HK-2 (cell line): ENCODE results near the gene C14orf93.
A peak's percentile ranks its signal among the peaks of the same experiment; 100 is the strongest.

ENCODE experiments used
- DNase-seq: peaks from one replicate; pipeline ENCODE4 v3.0.0-alpha.2; 2018; ENCODE audit not compliant: unreplicated experiment

C14orf93 gene

GRCh38 chr14:22994762-22995275 lies 15.1 kb downstream of the C14orf93 start:
- peak; percentile 18 for DNase-seq

DNA sequence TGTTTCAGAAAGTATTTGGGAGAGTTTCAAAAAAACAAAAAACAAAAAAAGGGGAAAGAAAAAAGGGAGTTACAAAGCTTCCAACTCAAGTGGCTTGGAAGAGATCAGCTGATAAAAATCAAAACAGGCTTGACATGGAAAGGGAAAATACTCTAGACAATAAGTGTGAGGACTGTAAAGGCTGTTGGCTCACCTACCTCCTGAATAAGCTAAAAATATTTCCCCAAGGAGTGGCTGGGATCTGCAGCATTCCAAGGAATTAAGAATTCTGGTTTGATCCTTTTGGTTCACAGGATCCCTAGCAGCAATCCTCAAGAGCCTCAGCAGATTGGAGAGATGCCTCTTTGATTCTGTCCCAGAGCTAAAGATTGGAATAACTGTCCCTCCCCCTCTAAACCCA lies 16.4 kb downstream of the C14orf93 start:
- no peak for DNase-seq

DNA sequence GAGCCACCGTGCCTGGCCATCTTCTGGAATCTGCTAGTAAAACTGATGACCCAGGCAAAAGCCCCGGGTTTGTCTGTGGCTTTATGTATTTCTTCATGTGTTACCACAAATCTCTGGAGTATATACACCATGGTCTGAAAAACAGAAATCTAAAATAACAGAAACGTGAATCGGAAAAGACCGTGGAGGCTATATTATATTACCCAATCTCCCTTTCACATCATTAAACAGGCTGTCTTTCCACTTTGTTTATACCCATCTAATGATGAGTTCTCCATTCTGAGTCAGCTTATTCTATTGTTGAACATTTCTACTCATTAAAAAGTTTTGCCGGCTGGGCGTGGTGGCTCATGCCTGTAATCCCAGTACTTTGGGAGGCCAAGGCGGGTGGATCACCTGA lies 18.1 kb downstream of the C14orf93 start:
- no peak for DNase-seq

GRCh38 chr14:22987291-22987690 lies 22.7 kb downstream of the C14orf93 start:
- DNase-seq = no peak

DNA sequence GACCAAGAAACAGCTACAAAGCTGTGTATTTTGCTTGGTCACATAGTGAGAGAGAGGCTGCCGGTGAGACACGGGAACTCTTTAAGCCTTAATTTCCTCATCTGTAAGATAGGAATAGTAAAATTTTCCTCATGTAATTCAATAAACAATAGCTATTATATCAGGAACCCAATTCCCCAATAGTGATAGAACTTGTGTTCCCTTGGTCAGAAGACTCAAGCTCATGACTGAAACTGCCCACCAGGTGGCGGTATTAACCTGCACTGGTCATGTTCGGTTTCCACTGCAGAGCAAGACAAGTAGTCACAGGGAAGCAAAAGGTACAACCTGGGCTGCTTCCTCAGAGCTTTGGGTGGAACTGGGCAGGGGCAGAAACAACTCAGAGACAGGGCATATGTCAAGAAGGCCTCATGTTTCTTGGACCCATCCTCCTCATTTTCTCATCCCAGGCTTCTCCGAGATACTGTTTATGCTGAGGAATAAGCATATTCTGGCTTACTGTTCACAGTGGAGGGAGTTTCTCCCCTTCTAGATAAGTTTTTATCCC lies 23.4 kb downstream of the C14orf93 start:
- DNase-seq = peak; percentile 78

GRCh38 chr14:22985894-22986507 lies 23.9 kb downstream of the C14orf93 start:
- DNase-seq = no peak

- no peak for DNase-seq
Measured at GRCh38 chr14:22984959-22985658, 24.8 kb downstream of the C14orf93 start.

DNA sequence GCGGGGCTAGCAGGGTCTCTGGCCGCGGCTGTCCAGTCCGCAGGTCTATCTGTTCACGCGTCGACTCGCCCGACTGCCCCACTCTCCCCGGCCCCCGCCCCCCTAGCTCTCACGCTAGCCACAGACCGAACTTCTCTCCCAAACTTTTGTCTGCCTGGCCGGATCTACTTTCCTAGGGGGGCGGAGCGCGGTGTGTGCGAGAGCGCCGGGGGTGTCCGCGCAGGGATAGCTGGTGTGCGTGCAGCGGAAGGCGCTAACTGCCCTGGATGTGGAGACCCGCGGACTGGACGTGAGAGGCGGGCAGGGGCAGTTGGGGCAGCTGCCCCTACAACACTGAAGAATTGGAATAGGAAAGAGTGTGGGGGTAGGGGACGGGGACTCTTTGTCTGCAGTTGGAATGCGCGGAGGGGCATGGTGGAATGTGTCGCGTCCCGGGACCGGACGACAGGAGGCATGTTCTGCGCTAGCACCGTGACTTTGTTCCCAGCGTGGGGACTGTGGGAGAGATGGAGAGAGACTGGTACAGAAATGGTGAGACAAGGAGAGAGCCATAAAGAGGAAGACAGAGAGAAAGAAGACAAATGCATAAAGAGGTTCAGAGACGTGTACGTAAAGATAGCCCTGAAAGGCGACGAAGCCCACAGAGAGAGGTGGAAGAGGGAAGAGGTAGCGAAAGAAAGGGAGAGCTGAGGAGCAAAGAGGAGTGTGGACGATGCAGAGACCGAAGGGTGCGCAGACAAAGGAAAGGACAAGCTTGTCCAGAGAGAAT lies 27.3 kb downstream of the C14orf93 start, which contains the start of gene AJUBA:
TSS of gene AJUBA (minus strand) at position 75 of the 769 bp plus-strand sequence. CDS start 285 bp downstream, outside the sequence.
- peak; percentile 93 for DNase-seq

DNA sequence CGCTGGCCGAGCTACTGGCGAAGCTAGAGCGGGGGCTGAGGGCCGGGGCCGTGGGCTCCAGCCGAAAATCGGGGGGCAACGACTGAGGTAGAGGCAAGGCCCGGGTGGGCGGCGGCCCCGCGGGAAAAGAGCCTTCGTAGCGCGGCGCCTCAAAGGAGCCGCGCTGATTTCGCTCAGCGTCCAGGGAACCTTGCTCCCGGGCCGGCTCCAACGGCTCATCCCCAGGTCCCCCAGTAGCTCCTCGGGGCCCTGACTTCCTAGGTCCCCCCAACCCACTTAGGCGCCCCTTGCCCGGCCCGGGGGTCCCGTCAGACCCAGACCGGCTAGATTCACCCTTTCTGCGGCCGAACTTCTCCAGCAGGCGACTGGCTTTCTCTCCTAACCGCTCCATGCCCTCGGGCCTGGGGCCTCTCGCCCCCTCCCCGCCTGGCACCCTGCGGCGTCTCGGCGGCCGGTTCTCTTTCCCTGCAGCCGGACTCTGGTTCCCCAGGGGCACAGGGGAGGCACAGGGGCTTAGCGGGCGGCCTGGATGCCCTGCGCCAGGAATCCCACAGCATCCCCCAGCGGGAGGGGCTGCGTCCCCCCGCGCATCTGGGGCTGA lies 28.0 kb downstream of the C14orf93 start:
- DNase-seq = no peak

DNA sequence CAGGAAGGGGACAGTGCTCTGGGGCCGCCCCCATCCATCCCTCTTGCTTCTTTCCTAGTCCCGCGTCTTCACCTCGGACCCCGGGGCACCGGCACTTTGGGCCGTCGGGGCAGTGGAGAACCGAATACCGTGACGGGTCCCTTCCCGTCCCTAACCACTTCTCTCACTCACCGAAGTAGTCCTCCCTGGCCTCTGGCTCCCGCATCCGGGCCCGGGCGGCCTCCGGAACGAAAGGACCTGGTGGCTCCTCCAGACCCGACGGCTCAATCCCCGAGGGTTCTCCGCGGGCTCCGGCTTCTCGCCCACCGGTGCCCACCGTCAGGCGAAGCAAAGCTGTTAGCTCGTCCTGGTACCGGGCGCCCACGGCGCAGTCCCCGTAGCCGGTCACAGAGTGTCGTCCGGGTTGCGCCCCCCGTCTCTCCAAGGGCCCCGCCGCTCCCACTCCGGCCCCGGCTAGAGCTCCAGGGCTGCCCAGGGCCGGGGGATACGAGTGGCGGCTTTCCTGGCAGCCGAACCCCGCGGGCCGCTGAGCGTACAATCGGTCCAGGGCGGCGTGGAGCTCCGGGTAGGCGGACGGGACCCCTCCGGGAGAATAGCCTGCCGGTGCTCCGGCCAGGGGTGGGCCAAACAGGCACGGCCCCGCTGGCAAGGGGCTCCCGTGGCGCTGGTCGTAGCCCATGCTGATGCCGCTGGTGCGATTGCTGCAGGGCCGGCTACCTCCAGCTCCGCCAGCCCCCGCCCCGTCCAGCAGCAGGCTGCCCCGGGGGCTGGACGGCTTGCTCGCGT lies 28.7 kb downstream of the C14orf93 start:
- no peak for DNase-seq

- peak; percentile 85 for DNase-seq
Measured at GRCh38 chr14:22980672-22981089, 29.3 kb downstream of the C14orf93 start.

- no peak for DNase-seq
Measured at GRCh38 chr14:22979748-22980392, 30.1 kb downstream of the C14orf93 start.

DNA sequence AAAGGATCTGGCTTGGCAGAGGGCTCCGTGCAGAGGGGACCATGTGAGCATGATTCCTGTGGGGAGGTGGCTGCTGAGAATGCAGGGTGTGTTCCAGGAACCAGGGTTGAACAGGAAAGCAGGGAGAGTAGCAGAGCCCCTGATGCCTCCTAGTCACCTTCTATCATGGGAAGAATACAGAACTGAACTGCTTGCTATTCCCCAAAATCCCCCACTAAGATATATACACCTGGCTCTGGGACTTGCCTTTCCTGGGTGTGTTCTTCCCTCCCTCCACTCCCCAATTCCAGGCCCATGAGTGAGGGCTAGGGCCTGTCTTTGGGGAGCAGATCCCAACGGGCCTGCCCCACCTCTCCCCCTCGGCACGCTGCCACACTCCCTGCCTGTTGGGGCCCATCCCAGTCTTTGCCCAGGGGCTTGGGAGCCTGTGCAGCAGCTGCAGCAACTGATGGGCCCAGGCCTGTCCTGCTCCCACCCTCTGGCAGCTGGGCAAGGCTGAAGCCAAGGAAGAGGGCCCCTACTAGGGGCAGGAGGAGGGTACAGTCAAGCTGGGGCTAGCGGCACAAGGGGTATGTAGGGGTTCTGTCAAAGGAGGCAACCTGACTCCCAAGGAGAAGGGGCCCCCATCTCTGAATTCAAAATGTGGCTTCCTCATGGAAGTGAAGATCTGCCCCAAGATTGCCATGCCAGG lies 30.8 kb downstream of the C14orf93 start:
- DNase-seq = no peak

- DNase-seq = no peak
Measured at GRCh38 chr14:22978487-22978837, 31.5 kb downstream of the C14orf93 start.

DNA sequence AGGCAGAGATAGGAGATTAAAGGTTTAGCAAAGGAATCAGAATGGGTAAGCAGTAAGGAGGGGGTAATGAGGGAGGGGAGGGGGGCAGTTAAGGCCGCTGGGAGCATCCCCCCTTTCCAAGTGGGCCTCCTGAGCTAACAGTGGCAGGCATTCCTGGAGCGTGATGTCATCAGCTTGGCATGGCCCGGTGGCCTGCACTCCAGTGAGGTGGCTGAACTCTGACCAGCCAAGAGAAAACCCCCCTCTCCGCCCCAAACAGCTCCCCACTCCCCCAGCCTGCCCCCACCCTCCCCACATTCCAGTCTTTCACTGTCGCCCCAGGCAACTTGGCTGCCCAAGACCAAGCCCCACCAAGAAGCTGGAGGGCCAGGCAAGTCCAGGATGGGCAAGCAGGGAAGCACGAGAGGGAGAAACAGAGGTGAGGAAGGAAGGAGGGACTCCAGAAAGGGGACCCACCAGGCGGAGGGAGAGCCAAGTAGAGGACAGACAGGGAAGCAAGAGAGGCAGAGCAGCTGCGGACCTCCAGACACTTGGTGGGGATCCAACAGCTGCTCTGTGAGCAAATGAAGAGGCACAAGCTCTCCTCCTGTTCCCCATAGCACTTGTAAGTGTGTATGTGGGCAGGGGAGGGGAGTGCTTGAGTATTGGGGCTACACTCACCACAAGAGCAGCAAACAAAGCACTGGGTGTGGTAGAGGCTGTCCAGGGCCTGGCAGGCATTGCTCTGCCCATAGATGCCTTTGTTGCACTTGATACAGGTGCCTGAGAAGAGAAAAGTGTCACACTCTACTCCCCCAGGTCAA lies 32.1 kb downstream of the C14orf93 start:
- DNase-seq = peak; percentile 93

- no peak for DNase-seq
Measured at GRCh38 chr14:22977434-22977683, 32.6 kb downstream of the C14orf93 start.

DNA sequence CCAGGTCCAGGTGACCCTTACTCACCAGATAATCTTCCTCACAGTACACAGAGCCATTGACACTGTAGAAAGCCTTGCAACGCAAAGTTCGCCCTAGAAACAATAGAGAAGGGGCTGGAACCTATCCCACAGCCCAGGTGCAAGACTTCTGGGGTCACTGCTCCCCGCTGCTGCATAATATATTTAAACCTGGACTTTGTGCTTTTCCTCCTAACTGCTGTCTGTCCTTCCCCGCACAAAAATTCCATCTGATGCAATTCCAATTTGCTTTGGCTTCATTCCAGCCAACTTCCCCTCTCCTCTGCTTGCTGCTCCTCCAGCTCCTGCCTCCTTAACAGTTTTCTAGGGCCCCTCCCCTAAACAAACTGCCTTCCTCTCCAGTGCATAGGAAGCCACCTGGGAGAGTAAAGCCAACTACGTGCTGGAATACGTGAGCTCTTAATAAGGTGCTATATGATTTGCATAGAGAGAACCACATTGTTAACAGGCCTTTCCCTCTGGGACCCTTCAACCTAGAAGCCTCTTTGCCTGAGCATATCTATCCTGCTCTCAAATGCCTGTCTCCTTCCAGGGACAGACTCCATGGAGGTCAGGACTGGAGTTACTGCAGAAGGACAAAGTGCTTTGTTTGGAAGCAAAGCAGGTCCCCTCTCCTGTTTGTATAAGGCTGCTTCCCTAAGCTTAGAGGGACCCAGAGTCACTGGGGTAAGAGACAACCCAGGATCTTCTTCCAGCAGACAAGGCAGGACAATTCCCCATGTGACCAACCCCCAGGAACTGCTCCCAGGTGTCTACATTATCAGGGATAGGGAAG lies 33.1 kb downstream of the C14orf93 start:
- DNase-seq = no peak

GRCh38 chr14:22974530-22975313 lies 35.2 kb downstream of the C14orf93 start:
- DNase-seq = no peak
